Measurements from ENCODE around the gene C14orf132. TPM values are rescaled to one million over a fixed set of nuclear protein-coding genes. Genes with fewer than 3 reads are reported as not detected.
"Not testable (repeated sequence)": the region's sequence is repeated elsewhere in the genome, so short reads cannot be mapped to it uniquely, and the experiment has no call there.

C14orf132 gene
- total and polyA plus RNA-seq, 8 donors: 4.6 to 22.8 (median 11.6) TPM

- Histone ChIP-seq H3K36me3 (no peaks in the 10 kb centered on the region), H3K4me1 (no peaks in the 10 kb centered on the region), H3K27me3 (no peaks in the 10 kb centered on the region), H3K4me3 (no peak overlapping the region), H3K9me3 (peaks cover 0 to 20% (median 17%) of the 10 kb centered on the region in 4 donors), H3K27ac (no peak overlapping the region)
- DNase-seq: no peak
- TF ChIP-seq EP300 (IDR thresholded peaks at IDR 0.05): no peak
- TF ChIP-seq POLR2AphosphoS5 (IDR thresholded peaks at IDR 0.05): no peak
- no peak for TF ChIP-seq POLR2A (IDR thresholded peaks at IDR 0.05)
- TF ChIP-seq, protein P1, sequence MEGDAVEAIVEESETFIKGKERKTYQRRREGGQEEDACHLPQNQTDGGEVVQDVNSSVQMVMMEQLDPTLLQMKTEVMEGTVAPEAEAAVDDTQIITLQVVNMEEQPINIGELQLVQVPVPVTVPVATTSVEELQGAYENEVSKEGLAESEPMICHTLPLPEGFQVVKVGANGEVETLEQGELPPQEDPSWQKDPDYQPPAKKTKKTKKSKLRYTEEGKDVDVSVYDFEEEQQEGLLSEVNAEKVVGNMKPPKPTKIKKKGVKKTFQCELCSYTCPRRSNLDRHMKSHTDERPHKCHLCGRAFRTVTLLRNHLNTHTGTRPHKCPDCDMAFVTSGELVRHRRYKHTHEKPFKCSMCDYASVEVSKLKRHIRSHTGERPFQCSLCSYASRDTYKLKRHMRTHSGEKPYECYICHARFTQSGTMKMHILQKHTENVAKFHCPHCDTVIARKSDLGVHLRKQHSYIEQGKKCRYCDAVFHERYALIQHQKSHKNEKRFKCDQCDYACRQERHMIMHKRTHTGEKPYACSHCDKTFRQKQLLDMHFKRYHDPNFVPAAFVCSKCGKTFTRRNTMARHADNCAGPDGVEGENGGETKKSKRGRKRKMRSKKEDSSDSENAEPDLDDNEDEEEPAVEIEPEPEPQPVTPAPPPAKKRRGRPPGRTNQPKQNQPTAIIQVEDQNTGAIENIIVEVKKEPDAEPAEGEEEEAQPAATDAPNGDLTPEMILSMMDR (IDR thresholded peaks at IDR 0.05): no peak
- intact Hi-C loops (cut with DNase I; ENCODE audit: low total_unique reads): no loop called here
Observed at GRCh38 chr14:96011607-96012006, 27.6 kb upstream of the C14orf132 start.

DNA sequence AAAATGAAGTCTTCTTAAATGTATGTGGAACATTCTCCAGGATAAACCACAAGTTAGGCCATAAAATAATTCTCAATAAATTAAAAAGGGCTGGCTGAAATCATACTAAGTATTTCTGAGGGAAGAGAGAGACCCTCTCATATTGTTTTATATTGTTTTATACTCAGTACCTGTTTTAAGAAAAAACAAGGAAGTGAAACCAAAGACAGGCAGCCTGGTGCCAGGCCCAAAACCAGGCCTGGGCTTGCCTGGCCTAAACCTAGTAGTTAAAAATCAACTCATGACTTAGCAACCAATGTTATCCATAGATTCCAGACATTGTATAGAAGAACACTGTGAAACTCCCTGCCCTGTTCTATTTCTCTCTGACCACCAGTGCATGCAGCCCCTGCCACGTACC, 26.4 kb upstream of the C14orf132 start:
- H3K27ac ChIP-seq; DNase-seq; H3K4me1 ChIP-seq; intact Hi-C loops (cut with DNase I; ENCODE audit: low total_unique reads); H3K4me3 ChIP-seq; H3K36me3 ChIP-seq: not testable (repeated sequence)
- WGBS, 5 donors: 81 to 100% (median 90%) methylated on average over 1 of the region's 1 CpG
- Histone ChIP-seq H3K27me3 (peaks cover 0 to 11% (median 8%) of the 10 kb centered on the region in 3 donors), H3K9me3 (peaks cover 0 to 20% (median 17%) of the 10 kb centered on the region in 4 donors)

GRCh38 chr14:96014176-96014575, 25.0 kb upstream of the C14orf132 start:
- no peak for DNase-seq
- Histone ChIP-seq H3K36me3 (no peaks in the 10 kb centered on the region), H3K9me3 (peaks cover 0 to 20% (median 17%) of the 10 kb centered on the region in 4 donors), H3K27me3 (peaks cover 0 to 12% (median 8%) of the 10 kb centered on the region in 3 donors), H3K4me1 (no peaks in the 10 kb centered on the region), H3K4me3 (no peak overlapping the region), H3K27ac (no peak overlapping the region)
- intact Hi-C loops (cut with DNase I; ENCODE audit: low total_unique reads): no loop called here
- no peak for TF ChIP-seq EP300 (IDR thresholded peaks at IDR 0.05)
- no peak for TF ChIP-seq POLR2A (IDR thresholded peaks at IDR 0.05)
- TF ChIP-seq, protein P1 (IDR thresholded peaks at IDR 0.05): no peak
- TF ChIP-seq POLR2AphosphoS5 (IDR thresholded peaks at IDR 0.05): no peak
- 82 to 92% (median 87%) methylated on average over 3 of the region's 3 CpGs for WGBS, 5 donors

DNA sequence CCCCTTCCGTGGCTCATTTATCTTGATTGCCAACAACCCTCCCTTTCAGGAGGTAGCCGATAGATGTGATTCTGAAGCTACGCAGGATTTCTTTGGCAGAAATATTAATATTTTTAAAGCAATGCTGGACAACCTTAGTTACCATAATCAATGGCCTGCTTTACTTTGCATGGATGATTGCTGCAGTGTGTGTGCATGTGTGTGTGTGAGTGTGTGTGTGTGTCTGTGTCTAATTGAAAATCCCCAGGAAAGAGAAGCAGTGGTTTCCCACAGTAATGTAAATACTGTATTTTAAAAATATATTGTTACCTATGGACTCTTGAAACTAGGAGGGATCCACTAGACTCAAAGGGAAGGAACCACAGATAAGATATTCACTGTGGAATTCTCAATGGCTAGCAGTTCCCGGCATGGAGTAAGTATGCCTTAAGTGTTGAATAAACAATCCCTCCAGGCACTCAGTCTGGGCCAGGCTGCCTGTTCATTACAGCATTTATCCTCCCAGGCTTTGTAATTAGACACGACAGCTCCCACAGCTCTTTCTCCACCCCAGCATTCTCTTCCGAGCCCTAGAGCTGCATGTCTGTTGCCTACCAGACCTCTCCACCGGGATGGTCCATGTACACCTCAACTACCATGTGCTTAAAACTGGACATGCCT, 22.5 kb upstream of the C14orf132 start:
- intact Hi-C loops (cut with DNase I; ENCODE audit: low total_unique reads): no loop called here
- DNase-seq: no peak
- H3K27me3 ChIP-seq: peaks cover 0 to 32% (median 16%) of the 10 kb centered on the region in 3 donors
- no peak for TF ChIP-seq POLR2AphosphoS5 (IDR thresholded peaks at IDR 0.05)
- no peak for TF ChIP-seq EP300 (IDR thresholded peaks at IDR 0.05)
- TF ChIP-seq, protein P1 (IDR thresholded peaks at IDR 0.05): no peak
- no peak for TF ChIP-seq POLR2A (IDR thresholded peaks at IDR 0.05)
- H3K36me3 ChIP-seq: no peaks in the 10 kb centered on the region
- peaks cover 0 to 4% (median 4%) of the 10 kb centered on the region in 4 donors for H3K9me3 ChIP-seq
- no peak overlapping the region for H3K27ac ChIP-seq
- WGBS, 5 donors: 30 to 41% (median 33%) methylated on average over 7 of the region's 7 CpGs
- H3K4me3 ChIP-seq: no peak overlapping the region
- no peaks in the 10 kb centered on the region for H3K4me1 ChIP-seq

- Histone ChIP-seq H3K4me1 (no peaks in the 10 kb centered on the region), H3K36me3 (no peaks in the 10 kb centered on the region), H3K4me3 (no peak overlapping the region), H3K27me3 (peaks cover 0 to 36% (median 16%) of the 10 kb centered on the region in 3 donors), H3K27ac (no peak overlapping the region), H3K9me3 (no peaks in the 10 kb centered on the region)
- intact Hi-C loops (cut with DNase I; ENCODE audit: low total_unique reads): no loop called here
- 87 to 98% (median 91%) methylated on average over 2 of the region's 2 CpGs for WGBS, 5 donors
- no peak for TF ChIP-seq POLR2A (IDR thresholded peaks at IDR 0.05)
- TF ChIP-seq EP300 (IDR thresholded peaks at IDR 0.05): no peak
- TF ChIP-seq, protein P1 (IDR thresholded peaks at IDR 0.05): no peak
- no peak for TF ChIP-seq POLR2AphosphoS5 (IDR thresholded peaks at IDR 0.05)
- DNase-seq: no peak
Observed at GRCh38 chr14:96017882-96018281, 21.3 kb upstream of the C14orf132 start.
